ENCODE measurements around the gene BRPF1.

BRPF1 gene

DNA sequence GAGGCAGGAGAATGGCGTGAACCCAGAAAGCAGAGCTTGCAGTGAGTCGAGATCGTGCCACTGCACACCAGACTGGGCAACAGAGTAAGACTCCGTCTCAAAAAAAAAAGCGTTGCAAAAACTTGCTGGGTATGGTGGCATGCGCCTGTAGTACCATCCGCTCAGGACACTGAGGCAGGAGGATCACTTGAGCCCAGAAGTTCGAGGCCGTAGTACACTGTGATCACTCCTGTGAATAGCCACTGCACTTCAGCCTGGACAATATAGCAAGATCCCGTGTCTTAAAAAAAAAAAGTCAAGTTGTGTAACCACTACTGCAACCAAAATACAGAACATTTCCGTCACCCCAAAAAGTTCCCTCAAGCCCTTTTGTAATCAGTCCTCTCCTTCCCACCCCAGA is 62.9 kb downstream of the BRPF1 start:
- peaks cover 57% of the 10 kb centered on the region for H3K36me3 ChIP-seq (ENCODE audit: low read depth)

GRCh38 chr3:9795207-9795606 is 63.7 kb downstream of the BRPF1 start:
- Histone ChIP-seq H3K27ac (ENCODE audit: poor library complexity, severe bottlenecking) (no peak overlapping the region), H3K9me3 (ENCODE audit: severe bottlenecking) (no peaks in the 10 kb centered on the region), H3K27me3 (ENCODE audit: insufficient read depth, poor library complexity, severe bottlenecking) (no peaks in the 10 kb centered on the region), H3K4me3 (ENCODE audit: severe bottlenecking) (no peak overlapping the region), H3K4me1 (ENCODE audit: insufficient read depth, poor library complexity, severe bottlenecking) (peaks cover 2% of the 10 kb centered on the region), H3K36me3 (ENCODE audit: low read depth) (peaks cover 64% of the 10 kb centered on the region)
- no peak for ATAC-seq (ENCODE audit: low read depth)
- no peak for DNase-seq (ENCODE audit: low spot score)
- TF ChIP-seq, protein P1, sequence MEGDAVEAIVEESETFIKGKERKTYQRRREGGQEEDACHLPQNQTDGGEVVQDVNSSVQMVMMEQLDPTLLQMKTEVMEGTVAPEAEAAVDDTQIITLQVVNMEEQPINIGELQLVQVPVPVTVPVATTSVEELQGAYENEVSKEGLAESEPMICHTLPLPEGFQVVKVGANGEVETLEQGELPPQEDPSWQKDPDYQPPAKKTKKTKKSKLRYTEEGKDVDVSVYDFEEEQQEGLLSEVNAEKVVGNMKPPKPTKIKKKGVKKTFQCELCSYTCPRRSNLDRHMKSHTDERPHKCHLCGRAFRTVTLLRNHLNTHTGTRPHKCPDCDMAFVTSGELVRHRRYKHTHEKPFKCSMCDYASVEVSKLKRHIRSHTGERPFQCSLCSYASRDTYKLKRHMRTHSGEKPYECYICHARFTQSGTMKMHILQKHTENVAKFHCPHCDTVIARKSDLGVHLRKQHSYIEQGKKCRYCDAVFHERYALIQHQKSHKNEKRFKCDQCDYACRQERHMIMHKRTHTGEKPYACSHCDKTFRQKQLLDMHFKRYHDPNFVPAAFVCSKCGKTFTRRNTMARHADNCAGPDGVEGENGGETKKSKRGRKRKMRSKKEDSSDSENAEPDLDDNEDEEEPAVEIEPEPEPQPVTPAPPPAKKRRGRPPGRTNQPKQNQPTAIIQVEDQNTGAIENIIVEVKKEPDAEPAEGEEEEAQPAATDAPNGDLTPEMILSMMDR (IDR thresholded peaks at IDR 0.05; ENCODE audit: poor library complexity, severe bottlenecking) = no peak

More for the DNA sequence above, 62.9 kb downstream of the BRPF1 start:
- no peaks in the 10 kb centered on the region for H3K9me3 ChIP-seq (ENCODE audit: severe bottlenecking)
- H3K27me3 ChIP-seq (ENCODE audit: insufficient read depth, poor library complexity, severe bottlenecking) = no peaks in the 10 kb centered on the region
- TF ChIP-seq, protein P1 (IDR thresholded peaks at IDR 0.05; ENCODE audit: poor library complexity, severe bottlenecking) = no peak
- no peak overlapping the region for H3K27ac ChIP-seq (ENCODE audit: poor library complexity, severe bottlenecking)
- peaks cover 2% of the 10 kb centered on the region for H3K4me1 ChIP-seq (ENCODE audit: insufficient read depth, poor library complexity, severe bottlenecking)
- no peak for ATAC-seq (ENCODE audit: low read depth)
- H3K4me3 ChIP-seq (ENCODE audit: severe bottlenecking) = no peak overlapping the region
- no peak for DNase-seq (ENCODE audit: low spot score)

- no peak for ATAC-seq (ENCODE audit: low read depth)
- Histone ChIP-seq H3K27ac (ENCODE audit: poor library complexity, severe bottlenecking) (no peak overlapping the region), H3K27me3 (ENCODE audit: insufficient read depth, poor library complexity, severe bottlenecking) (no peaks in the 10 kb centered on the region), H3K9me3 (ENCODE audit: severe bottlenecking) (no peaks in the 10 kb centered on the region), H3K4me1 (ENCODE audit: insufficient read depth, poor library complexity, severe bottlenecking) (no peaks in the 10 kb centered on the region), H3K4me3 (ENCODE audit: severe bottlenecking) (no peak overlapping the region), H3K36me3 (ENCODE audit: low read depth) (peaks cover 70% of the 10 kb centered on the region)
- TF ChIP-seq, protein P1 (IDR thresholded peaks at IDR 0.05; ENCODE audit: poor library complexity, severe bottlenecking) = no peak
- no peak for DNase-seq (ENCODE audit: low spot score)
Measured at GRCh38 chr3:9797196-9797945, 65.8 kb downstream of the BRPF1 start.
